ENCODE measurements around the gene ASPA. TPM values are rescaled to one million over a fixed set of nuclear protein-coding genes. Genes with fewer than 3 reads are reported as not detected.
"Not testable (repeated sequence)": the region's sequence is repeated elsewhere in the genome, so short reads cannot be mapped to it uniquely, and the experiment has no call there.

The ASPA gene
- polyA plus RNA-seq, 4 donors, result 24.8 to 34.0 (median 29.0) TPM

DNA sequence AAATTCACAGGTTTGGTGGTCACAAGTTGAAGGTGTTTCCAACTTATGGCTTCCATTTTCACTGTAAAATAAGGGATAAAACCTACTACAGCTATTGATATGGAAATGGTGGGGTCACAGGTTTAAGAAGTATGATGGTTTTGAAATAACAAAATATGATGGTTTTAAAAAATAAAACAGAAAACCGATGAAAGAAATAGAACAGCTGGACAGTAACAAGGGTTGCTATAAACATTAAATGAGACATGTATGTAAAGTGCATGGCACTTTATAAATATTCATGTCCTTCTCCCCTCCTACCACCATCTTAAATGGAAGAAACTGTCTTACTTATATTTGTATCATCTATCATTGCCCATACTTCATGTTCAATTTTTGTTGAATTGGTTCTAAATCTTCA, 31.3 kb downstream of the ASPA start:
- DNase-seq (ENCODE audit: low read depth in 4 of 4, low spot score in 3 of 4), result no peak

- DNase-seq (ENCODE audit: low read depth in 4 of 4, low spot score in 3 of 4), result no peak
These were observed 32.1 kb downstream of the ASPA start for GRCh38 chr17:3507869-3508268.

GRCh38 chr17:3510090-3510489, 34.3 kb downstream of the ASPA start:
- no peak for DNase-seq (ENCODE audit: low read depth in 4 of 4, low spot score in 3 of 4)

GRCh38 chr17:3511852-3512504, 36.2 kb downstream of the ASPA start:
- no peak for DNase-seq (ENCODE audit: low read depth in 4 of 4, low spot score in 3 of 4)

DNA sequence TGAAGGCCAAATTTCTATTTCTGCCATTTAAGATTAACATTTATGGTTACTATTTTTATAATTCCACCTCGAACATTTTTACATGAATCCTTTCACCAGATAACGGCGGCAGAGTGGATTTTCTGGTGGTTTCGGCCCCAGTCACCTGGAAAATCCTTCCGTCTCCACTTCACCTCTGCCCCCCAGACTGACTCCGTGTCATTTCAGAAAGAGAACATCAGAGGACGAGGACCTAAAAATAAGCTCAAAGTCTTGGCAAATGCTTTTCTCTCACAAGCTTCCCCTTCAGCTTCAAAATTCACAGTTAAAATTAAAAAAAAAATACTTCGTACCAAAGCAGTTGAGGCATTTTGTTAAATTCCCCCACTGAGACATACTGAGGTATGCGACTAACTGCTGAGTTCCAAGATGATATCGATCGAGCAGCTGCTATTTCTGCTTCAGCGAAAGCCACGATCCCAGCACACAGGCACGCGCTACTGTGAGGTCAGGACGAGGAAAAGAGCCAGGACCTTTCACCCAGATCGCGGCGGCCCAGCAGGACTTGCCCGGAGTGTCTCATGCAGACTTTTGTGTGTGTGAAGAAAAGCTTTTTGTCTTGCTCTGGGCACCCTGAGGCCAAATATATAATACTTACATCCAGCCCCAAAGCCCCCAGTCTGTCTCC, 36.8 kb downstream of the ASPA start:
- DNase-seq (ENCODE audit: low read depth in 4 of 4, low spot score in 3 of 4), result no peak

DNA sequence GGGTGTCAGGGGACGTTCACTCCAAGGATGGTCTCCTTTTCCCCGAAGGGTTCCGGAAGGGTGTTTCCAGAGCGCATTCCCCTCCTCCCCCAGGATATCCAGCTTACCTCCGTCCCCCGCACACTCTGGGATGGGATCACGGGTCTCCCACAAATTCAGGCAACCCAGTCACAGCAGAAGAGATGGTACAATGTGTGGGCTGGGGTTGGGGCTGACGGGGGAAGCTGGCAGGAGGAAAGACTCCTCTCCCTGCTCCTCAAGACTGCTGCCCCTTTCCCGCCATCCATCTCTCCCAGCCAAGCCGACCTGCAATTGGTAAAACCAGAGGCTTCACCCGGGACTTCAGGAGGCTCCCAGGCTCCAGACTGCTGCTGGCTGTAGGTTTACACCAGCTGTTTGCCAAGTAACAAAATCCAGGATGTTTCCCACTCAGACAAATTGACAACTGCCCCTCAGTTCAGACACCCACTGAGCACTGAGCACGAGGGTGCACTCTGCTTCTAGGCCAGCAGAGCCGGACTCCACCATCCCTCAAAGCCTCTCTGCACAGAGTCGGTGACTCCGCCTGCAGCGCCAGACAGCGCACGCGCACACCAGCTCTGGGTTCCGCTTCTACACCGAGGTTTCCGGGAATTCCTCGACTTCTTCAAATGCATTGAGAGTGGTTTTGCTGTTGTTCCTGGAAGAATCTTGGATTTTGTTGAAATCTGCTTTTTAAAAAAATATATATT, 37.7 kb downstream of the ASPA start:
- DNase-seq (ENCODE audit: low read depth in 4 of 4, low spot score in 3 of 4), result no peak

GRCh38 chr17:3514167-3514566, 38.4 kb downstream of the ASPA start:
- not testable (repeated sequence) for DNase-seq (ENCODE audit: low read depth in 4 of 4, low spot score in 3 of 4)

- no peak for DNase-seq (ENCODE audit: low read depth in 4 of 4, low spot score in 3 of 4)
These were observed 39.1 kb downstream of the ASPA start for GRCh38 chr17:3514873-3515272.

DNA sequence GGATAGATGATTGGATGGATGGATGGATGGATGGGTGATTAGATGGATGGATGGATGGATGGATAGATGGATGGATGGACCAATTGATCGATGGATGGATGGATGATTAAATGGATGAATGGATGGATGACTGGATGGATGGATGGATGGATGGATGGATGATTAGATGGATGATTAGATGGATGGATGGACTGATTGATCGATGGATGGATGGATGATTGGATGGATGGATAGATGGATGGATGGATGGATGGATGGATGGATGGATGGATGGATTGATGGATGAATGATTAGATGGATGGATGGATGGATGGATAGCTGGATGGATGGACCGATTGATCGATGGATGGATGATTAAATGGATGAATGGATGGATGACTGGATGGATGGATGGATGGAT, 43.7 kb downstream of the ASPA start:
- DNase-seq (ENCODE audit: low read depth in 4 of 4, low spot score in 3 of 4), result not testable (repeated sequence)

- DNase-seq (ENCODE audit: low read depth in 4 of 4, low spot score in 3 of 4), result no peak
These were observed 48.2 kb downstream of the ASPA start for GRCh38 chr17:3524024-3524423.

DNA sequence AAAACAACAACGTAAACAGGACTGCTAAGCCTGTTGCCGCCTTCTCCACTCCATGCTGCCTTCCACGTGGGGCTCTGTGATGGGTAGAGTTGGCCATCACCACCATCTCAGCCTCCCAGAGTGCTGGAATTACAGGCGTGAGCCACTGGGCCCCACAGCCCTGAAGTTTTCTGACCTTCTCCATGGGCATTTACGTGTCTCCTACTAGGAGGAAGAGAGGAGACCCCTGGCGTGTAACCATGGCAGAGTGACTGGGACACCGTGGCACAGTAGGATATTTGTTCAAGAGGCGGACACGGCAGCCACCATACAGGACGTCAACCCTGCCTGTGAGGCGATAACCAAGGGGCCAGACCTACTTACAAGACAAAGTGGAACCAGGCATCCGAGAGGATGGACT, 50.7 kb downstream of the ASPA start:
- no peak for DNase-seq (ENCODE audit: low read depth in 4 of 4, low spot score in 3 of 4)

DNA sequence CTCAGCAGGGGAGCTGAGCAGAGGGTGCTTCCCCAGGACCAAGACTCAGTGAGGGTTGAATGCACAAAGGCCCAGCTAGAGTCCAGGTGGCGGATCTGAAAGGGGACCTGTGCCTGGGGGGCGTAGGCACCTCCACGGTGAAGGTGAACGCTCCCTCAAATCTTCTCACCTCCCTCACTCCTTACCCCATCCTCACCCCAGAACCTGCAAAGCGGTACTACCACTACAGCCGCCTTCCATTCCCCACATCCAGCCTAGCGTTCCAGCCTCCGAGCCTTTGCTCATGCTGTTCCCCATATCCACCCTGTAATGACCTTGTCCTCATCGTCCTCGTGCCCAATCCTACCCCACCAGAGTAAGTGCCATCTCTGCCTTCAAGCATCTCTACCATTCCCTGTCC, 51.2 kb downstream of the ASPA start:
- no peak for DNase-seq (ENCODE audit: low read depth in 4 of 4, low spot score in 3 of 4)

DNA sequence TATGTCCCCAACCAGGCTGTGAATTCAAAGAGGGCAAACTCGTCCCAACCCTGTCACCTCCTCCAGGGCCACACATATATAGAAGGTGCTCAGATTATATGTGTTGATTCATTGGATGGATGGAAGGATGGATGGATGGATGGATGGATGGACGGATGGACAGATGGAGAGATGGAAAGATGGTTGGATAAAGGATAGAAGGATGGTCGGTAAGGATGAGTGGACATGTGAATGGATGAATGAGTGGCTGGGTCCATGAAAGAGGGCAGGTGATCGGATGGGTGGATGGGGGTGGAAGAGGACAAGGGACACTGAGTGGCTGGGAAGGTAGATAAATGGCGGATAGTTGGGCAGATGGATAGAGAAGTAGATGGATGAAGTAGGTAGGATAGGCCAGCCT, 51.7 kb downstream of the ASPA start:
- DNase-seq (ENCODE audit: low read depth in 4 of 4, low spot score in 3 of 4), result no peak

DNA sequence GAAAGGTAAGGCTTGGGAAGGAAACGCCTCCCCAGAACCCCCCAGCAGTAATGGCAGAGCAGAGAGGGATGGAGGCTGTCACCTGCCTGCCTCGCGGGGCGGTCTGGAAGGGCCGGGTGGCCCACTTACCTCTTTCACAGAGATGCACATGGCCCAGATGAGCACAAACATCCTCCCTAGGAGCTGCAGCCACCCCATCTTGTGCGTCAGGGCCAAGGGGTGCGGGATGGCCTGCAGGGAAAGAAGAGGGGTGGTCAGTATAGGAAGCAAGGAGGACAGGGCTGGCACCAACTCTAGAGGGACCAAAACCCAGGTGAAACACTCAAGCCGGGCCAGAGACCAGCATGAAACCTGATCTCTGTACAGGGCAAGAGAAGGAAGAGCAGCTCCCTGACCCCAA, 52.1 kb downstream of the ASPA start:
- no peak for DNase-seq (ENCODE audit: low read depth in 4 of 4, low spot score in 3 of 4)

DNA sequence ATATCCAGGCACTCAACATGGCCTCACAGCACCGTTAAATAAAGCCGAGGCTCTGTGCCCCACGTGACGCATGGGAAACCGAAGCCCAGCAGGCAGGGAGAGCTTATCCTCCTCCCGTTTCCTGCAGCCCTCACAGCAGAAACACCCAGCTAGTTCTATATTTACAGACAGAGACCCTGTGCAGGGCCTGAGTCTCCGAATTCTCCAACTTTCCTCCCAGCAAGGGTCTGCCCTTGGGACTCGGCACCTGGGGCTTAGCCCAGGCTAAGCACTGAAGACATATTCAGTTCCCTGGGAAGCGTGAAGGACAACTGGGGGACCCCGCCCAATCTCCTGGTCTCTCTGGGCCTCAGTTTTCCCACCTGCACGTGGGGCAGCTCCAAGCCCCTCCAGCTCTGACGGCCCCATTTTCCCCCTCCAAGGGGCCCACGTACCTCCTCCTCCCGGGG, 52.6 kb downstream of the ASPA start:
- DNase-seq (ENCODE audit: low read depth in 4 of 4, low spot score in 3 of 4), result no peak

DNA sequence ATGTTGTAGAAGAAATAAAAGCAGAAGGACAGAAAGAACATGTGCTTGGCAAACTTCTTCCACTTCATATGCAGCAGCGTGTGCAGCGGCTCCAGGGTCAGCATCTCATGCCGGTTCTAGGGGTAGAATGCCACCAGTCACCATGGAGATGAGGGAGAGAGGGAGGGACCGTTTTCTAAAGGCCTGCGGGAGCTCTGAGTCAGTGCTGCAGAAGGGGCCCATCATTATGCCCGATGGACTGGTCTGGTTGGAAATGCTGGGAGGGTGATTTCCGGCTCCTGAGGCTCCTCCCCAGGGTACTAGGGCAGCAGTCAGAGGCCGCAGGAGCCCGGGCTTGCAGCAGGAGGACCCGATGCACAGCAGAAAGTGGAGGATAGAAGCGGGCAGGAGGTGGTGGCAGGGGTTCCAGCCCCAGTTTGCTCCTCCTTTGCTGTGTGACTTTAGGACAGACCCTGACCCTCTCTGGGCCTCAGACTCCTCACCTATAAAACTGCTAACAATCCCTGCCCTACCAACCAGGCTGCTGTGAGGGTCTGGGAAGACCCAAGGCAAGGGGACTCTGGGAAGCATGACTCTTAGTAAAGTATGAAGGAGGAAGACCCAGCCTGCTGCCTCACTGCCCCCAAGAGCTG, 53.2 kb downstream of the ASPA start:
- no peak for DNase-seq (ENCODE audit: low read depth in 4 of 4, low spot score in 3 of 4)

- no peak for DNase-seq (ENCODE audit: low read depth in 4 of 4, low spot score in 3 of 4)
These were observed 54.3 kb downstream of the ASPA start for GRCh38 chr17:3529817-3530741.

DNA sequence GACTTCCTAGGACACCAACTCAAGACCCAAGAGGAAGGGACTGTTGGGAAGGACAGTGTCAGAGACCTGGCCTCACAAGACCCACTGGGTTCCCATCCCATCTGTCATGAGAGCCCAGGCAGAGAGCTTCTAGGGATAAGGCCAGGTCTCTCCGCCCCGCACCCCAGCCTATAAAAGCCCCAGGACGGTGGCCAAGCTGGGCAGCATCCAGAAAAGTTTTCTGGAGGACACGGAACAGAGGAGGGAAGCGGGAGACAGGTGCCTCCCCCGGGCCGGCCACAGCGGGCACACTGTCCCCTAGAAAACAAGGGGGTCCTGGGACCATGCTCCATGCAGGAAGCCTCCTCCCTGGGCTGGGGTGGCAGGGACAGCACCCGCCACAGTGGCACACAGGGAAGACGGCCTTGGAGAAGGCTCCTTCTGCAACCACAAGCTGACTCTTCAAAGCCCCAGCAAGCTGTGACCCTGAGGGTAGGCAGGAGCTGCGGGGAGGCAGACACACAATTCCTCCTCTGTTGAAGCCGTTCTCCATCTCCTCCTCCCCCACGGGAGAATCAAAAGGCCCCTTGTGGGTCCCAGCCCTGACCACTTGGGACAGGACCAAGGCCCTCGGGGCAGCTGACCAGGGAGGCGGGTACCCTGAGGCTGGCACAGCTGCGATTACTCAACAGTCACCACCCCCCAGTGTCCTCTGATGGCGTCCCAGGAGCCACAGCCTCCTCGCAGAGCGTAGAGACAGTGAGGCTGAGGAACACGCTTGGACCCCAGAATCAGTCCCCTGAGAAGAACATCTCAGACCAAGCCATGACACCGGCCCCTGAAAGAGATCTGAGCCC, 55.7 kb downstream of the ASPA start:
- no peak for DNase-seq (ENCODE audit: low read depth in 4 of 4, low spot score in 3 of 4)

GRCh38 chr17:3532106-3532858, 56.5 kb downstream of the ASPA start:
- DNase-seq (ENCODE audit: low read depth in 4 of 4, low spot score in 3 of 4), result no peak

All from right renal pelvis (tissue), 4 donors.